ENCODE measurements around the gene RAB40B. TPM values are rescaled to one million over a fixed set of nuclear protein-coding genes. Genes with fewer than 3 reads are reported as not detected.

RAB40B gene
- polyA plus RNA-seq, 3 donors from 2014 or later = 3.1 to 4.4 (median 3.9) TPM

- Mint-ChIP-seq H3K4me3 (no peak overlapping the region), H3K9me3 (no peaks in the 10 kb centered on the region), H3K27ac (no peak overlapping the region), H3K4me1 (peaks cover 0 to 3% of the 10 kb centered on the region in 2 donors), H3K36me3 (no peaks in the 10 kb centered on the region), H3K27me3 (ENCODE audit: low read depth in 3 of 3) (peaks cover 0 to 6% (median 0%) of the 10 kb centered on the region in 3 donors)
- no peak for DNase-seq
Observed at GRCh38 chr17:82709024-82709675, 10.7 kb upstream of the RAB40B start.

- no peaks in the 10 kb centered on the region for H3K9me3 Mint-ChIP-seq
- no peak for DNase-seq
- H3K36me3 Mint-ChIP-seq = no peaks in the 10 kb centered on the region
- no peaks in the 10 kb centered on the region for H3K4me1 Mint-ChIP-seq
- peaks cover 0 to 4% (median 2%) of the 10 kb centered on the region in 3 donors for H3K27me3 Mint-ChIP-seq (ENCODE audit: low read depth in 3 of 3)
- no peak overlapping the region for H3K4me3 Mint-ChIP-seq
- H3K27ac Mint-ChIP-seq = no peak overlapping the region
Observed at GRCh38 chr17:82705756-82706155, 7.3 kb upstream of the RAB40B start.

- no peak overlapping the region for H3K4me3 Mint-ChIP-seq
- peaks cover 0 to 4% (median 2%) of the 10 kb centered on the region in 3 donors for H3K27me3 Mint-ChIP-seq (ENCODE audit: low read depth in 3 of 3)
- no peak overlapping the region for H3K27ac Mint-ChIP-seq
- no peaks in the 10 kb centered on the region for H3K4me1 Mint-ChIP-seq
- H3K9me3 Mint-ChIP-seq = no peaks in the 10 kb centered on the region
- H3K36me3 Mint-ChIP-seq = no peaks in the 10 kb centered on the region
- DNase-seq = no peak
Observed at GRCh38 chr17:82704886-82705285, 6.4 kb upstream of the RAB40B start.

- Mint-ChIP-seq H3K27me3 (ENCODE audit: low read depth in 3 of 3) (peaks cover 1 to 7% (median 2%) of the 10 kb centered on the region in 3 donors), H3K4me3 (no peak overlapping the region), H3K9me3 (no peaks in the 10 kb centered on the region), H3K27ac (no peak overlapping the region), H3K36me3 (no peaks in the 10 kb centered on the region), H3K4me1 (peaks cover 4 to 5% of the 10 kb centered on the region in 2 donors)
- DNase-seq = no peak
Observed at GRCh38 chr17:82703935-82704865, 5.7 kb upstream of the RAB40B start.

GRCh38 chr17:82703036-82703745 lies 4.7 kb upstream of the RAB40B start:
- Mint-ChIP-seq H3K9me3 (no peaks in the 10 kb centered on the region), H3K27me3 (ENCODE audit: low read depth in 3 of 3) (peaks cover 2 to 10% (median 3%) of the 10 kb centered on the region in 3 donors), H3K36me3 (no peaks in the 10 kb centered on the region), H3K27ac (no peak overlapping the region), H3K4me3 (no peak overlapping the region), H3K4me1 (peaks cover 6 to 7% of the 10 kb centered on the region in 2 donors)
- no peak for DNase-seq

GRCh38 chr17:82702231-82702927 lies 3.9 kb upstream of the RAB40B start:
- H3K4me1 Mint-ChIP-seq = peaks cover 6 to 7% of the 10 kb centered on the region in 2 donors
- DNase-seq = no peak
- H3K27me3 Mint-ChIP-seq (ENCODE audit: low read depth in 3 of 3) = peaks cover 2 to 10% (median 3%) of the 10 kb centered on the region in 3 donors
- no peaks in the 10 kb centered on the region for H3K36me3 Mint-ChIP-seq
- no peak overlapping the region for H3K4me3 Mint-ChIP-seq
- H3K27ac Mint-ChIP-seq = no peak overlapping the region
- H3K9me3 Mint-ChIP-seq = no peaks in the 10 kb centered on the region

GRCh38 chr17:82699551-82699950 lies 1.1 kb upstream of the RAB40B start:
- peaks cover 0 to 4% (median under 1%) of the 10 kb centered on the region in 6 donors for H3K9me3 Mint-ChIP-seq
- H3K4me1 Mint-ChIP-seq = peaks cover 6 to 11% of the 10 kb centered on the region in 2 donors
- peaks cover 2 to 6% (median 3%) of the 10 kb centered on the region in 3 donors for H3K27me3 Mint-ChIP-seq (ENCODE audit: low read depth in 3 of 3)
- DNase-seq = no peak
- peak overlapping the region; percentile 86 to 94 (median 93) for H3K4me3 Mint-ChIP-seq
- H3K27ac Mint-ChIP-seq = peak overlapping the region in 4 of 6 donors; percentile 36 to 81 (median 57)
- H3K36me3 Mint-ChIP-seq = peaks cover 4 to 5% (median 4%) of the 10 kb centered on the region in 3 donors

GRCh38 chr17:82698974-82699442 lies 510 bp upstream of the RAB40B start:
- H3K27me3 Mint-ChIP-seq (ENCODE audit: low read depth in 3 of 3) = peaks cover 4 to 6% (median 6%) of the 10 kb centered on the region in 3 donors
- H3K4me3 Mint-ChIP-seq = peak overlapping the region; percentile 86 to 94 (median 93)
- peaks cover 6 to 11% of the 10 kb centered on the region in 2 donors for H3K4me1 Mint-ChIP-seq
- peak overlapping the region in 3 of 6 donors; percentile 50 to 81 (median 64) for H3K27ac Mint-ChIP-seq
- peaks cover 0 to 8% (median 3%) of the 10 kb centered on the region in 6 donors for H3K9me3 Mint-ChIP-seq
- peaks cover 6 to 7% (median 7%) of the 10 kb centered on the region in 3 donors for H3K36me3 Mint-ChIP-seq
- DNase-seq = no peak

GRCh38 chr17:82697808-82698064 lies 762 bp downstream of the RAB40B start:
- Mint-ChIP-seq H3K36me3 (peaks cover 6 to 12% (median 7%) of the 10 kb centered on the region in 3 donors), H3K27ac (no peak overlapping the region), H3K4me1 (peaks cover 6 to 11% of the 10 kb centered on the region in 2 donors), H3K27me3 (ENCODE audit: low read depth in 3 of 3) (peaks cover 4 to 6% (median 6%) of the 10 kb centered on the region in 3 donors), H3K9me3 (peaks cover 0 to 8% (median 3%) of the 10 kb centered on the region in 6 donors), H3K4me3 (peak overlapping the region in 2 of 5 donors; percentile 27 to 55)
- DNase-seq = no peak

- peaks cover 0 to 8% (median 3%) of the 10 kb centered on the region in 6 donors for H3K9me3 Mint-ChIP-seq
- peak in 1 of 3 donors; percentile 5 for DNase-seq
- peak overlapping the region; percentile 18 to 55 (median 46) for H3K4me3 Mint-ChIP-seq
Observed at GRCh38 chr17:82696916-82697807, 1.3 kb downstream of the RAB40B start.

GRCh38 chr17:82696259-82696658 lies 2.2 kb downstream of the RAB40B start:
- peak overlapping the region in 4 of 5 donors; percentile 33 to 61 (median 40) for H3K4me3 Mint-ChIP-seq
- DNase-seq = no peak
- peaks cover 2 to 6% (median 6%) of the 10 kb centered on the region in 3 donors for H3K27me3 Mint-ChIP-seq (ENCODE audit: low read depth in 3 of 3)
- peaks cover 6 to 11% of the 10 kb centered on the region in 2 donors for H3K4me1 Mint-ChIP-seq
- peaks cover 0 to 8% (median 3%) of the 10 kb centered on the region in 6 donors for H3K9me3 Mint-ChIP-seq
- peak overlapping the region in 1 of 6 donors; percentile 40 for H3K27ac Mint-ChIP-seq
- peaks cover 6 to 12% (median 7%) of the 10 kb centered on the region in 3 donors for H3K36me3 Mint-ChIP-seq

More at GRCh38 chr17:82696916-82697807, 1.3 kb downstream of the RAB40B start:
- H3K27me3 Mint-ChIP-seq (ENCODE audit: low read depth in 3 of 3) = peaks cover 2 to 6% (median 6%) of the 10 kb centered on the region in 3 donors
- peaks cover 6 to 12% (median 7%) of the 10 kb centered on the region in 3 donors for H3K36me3 Mint-ChIP-seq
- H3K4me1 Mint-ChIP-seq = peaks cover 6 to 11% of the 10 kb centered on the region in 2 donors
- H3K27ac Mint-ChIP-seq = no peak overlapping the region

- H3K4me1 Mint-ChIP-seq = peaks cover 6 to 11% of the 10 kb centered on the region in 2 donors
- no peak for DNase-seq
- H3K9me3 Mint-ChIP-seq = peaks cover 0 to 8% (median 3%) of the 10 kb centered on the region in 6 donors
- H3K27ac Mint-ChIP-seq = no peak overlapping the region
- H3K36me3 Mint-ChIP-seq = peaks cover 7 to 16% (median 10%) of the 10 kb centered on the region in 3 donors
- H3K4me3 Mint-ChIP-seq = peak overlapping the region in 3 of 5 donors; percentile 2 to 35 (median 5)
- peaks cover 2 to 6% (median 6%) of the 10 kb centered on the region in 3 donors for H3K27me3 Mint-ChIP-seq (ENCODE audit: low read depth in 3 of 3)
Observed at GRCh38 chr17:82694647-82695046, 3.9 kb downstream of the RAB40B start.
